SKM-1 treated with dmso at 0.1 percent for 144 hours (cell line): ENCODE measurements around the gene GRID1.

Experiments
- DNase-seq: peaks from one replicate; lab custom pipeline; 2025; ENCODE audit not compliant: unreplicated experiment; lab: John Stamatoyannopoulos, UW

The GRID1 gene

GRCh38 chr10:85615556-85615955 is 751.0 kb downstream of the GRID1 start:
- no peak for DNase-seq

- no peak for DNase-seq
Observed at GRCh38 chr10:85614981-85615380, 751.6 kb downstream of the GRID1 start.

DNA sequence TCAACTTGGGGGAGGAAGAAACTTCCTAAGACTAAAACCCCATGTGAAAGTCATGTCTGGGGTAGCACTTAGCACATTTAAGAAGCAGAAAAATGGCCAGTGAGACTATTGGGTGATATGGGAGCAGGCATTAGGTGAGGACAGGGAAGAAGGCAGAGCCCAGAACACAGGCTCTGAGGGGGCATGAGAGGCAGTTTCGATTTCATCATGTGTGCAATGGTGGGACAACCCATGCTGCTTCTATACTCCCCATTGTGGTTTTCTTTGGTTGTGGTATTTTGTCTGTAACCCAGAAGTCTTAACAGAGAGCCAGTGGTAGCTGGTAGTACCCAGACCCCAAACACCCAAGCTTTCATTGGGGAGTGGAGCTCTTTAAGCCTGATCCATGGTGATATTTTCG is 752.0 kb downstream of the GRID1 start:
- DNase-seq, result no peak

DNA sequence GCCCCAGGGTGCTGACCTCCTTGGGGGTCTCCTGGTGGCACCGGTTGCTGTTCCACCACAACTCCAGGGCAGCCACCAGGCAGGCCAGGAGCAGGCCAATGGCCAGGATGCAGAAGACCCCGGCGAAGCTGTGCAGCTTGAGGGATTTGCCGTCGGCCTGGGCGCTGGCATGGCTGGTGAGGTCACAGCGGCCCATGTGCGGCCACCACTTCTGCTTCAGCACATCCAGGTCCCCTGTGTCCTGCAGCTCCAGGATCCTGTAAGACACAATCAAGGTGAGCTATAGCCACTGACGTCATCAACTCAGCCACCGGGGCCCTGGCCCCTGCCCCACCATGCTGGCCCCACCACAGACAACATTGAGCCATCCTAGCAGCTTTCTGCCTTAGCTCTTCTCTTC is 753.2 kb downstream of the GRID1 start:
- no peak for DNase-seq

DNA sequence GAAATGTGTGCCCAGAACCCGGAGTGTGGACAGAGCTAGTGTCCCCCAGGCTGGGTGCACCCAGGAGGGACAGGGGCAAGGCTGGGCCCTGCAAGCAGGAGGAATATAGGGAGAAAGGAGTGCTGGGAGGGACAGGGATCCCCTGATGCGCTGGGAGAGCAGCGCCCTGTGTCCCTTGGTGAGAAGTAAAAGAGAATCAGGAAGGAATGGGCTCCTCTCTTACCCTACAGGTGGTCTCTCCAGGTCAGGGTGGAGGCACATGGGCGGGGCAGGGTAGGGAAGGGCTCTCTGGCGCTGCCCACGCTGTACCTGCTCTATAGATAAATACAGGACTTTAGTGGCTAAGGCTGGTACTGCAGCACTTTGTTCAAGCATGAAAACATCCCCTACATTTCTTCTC is 753.8 kb downstream of the GRID1 start:
- no peak for DNase-seq

DNA sequence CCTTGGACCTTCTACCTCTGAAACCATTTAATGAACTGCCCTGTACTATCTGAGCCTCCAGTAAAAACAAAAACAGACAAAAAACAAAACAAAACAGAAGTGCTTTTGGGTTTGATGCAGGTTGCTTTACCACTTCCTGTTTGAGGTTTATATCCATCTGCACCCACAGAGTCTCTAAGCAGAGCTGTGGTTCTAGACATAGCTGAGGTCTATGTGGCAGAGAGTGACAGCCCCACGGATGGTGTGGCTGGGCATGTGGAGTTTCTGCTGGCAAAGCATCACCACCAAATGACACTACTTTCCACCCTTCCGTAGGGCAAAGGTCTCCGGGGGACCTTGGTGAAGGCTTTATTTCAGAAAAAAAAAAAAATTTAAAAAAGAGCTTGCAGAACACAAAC is 754.2 kb downstream of the GRID1 start:
- DNase-seq, result no peak

GRCh38 chr10:85611746-85612377 is 754.7 kb downstream of the GRID1 start:
- no peak for DNase-seq

GRCh38 chr10:85611093-85611740 is 755.4 kb downstream of the GRID1 start:
- no peak for DNase-seq

DNA sequence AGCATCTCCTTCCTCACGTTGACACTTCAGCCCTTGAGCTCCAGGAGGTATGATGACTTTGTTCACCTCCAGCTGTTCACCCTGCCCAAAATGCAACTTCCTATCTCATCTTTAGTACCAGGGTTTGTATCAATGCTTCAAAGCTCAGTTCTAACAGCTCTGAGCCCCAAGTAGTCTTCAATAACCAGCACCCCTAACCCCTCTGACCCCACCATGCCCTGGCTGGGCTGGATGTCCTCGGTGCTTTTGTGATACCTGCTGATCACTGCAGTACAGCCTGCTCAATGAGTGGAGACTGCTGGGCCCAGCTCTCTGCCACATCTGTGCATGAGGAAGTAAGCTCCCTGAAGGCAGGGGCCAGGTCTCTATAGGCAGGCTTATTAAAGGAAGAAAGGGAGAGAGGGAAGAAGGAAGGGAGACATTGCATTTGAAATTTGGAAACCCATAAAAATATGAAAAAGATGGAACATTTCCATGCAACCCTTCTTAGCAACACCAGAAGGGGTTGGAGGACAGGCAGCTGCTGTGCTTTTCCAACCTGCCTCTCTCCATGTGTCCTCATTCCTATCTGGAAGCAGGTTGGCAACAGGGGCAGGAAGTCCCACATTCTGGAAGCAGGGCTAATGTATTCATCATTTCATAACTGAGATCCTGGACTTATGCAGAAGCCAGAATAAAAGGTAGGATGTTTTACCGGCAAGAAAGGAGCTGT is 756.1 kb downstream of the GRID1 start:
- DNase-seq, result no peak

DNA sequence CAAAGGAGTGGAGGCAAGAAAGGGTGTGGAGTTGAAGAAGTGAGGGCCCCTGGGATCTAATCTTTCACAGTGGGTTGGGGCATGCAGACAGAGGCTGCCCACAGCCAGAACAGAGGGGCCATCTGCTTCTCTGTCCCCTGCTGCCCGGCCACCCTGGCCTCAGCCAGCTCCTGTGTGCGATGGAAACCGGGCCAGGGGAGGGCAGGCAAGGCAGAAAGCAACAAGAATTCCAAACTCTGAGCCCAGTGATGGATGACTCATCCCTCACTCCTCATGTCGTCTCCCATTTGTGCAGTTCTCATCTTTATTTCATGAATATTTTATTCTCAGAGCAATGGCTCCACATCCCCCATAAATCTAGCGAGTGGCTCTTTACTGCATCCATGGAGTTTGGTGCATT is 757.1 kb downstream of the GRID1 start:
- DNase-seq, result no peak

GRCh38 chr10:85608706-85609105 is 757.9 kb downstream of the GRID1 start:
- no peak for DNase-seq

DNA sequence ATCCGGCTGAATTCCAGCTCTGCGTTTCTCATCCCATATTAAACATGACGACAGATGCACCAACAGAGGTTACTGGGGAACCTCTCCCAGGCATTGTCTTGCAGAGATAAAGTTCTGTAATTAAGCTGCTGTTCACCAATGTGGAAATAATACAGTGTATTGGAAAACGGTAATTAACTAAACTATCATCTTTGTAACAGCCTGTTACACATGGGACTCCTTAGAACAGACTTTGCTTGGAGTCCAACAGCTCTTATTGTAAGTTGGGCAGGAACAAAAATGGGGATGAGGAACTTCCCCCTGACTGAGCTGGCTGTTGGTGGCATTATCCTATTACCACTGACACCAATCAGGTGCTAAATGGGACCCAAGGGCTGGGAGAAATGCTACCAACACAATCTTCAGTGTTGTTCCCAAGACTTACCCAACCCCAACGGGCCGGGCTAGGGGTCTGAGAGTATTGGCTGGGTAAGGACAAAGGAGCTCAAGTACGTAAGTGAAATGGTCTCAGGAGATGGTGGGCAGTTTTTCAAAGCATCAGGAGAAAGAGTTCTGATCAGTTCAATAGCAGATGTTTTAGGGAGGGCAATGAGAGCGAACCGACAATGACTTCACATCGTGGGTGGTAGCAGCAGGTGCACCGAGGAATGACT is 759.4 kb downstream of the GRID1 start:
- no peak for DNase-seq

DNA sequence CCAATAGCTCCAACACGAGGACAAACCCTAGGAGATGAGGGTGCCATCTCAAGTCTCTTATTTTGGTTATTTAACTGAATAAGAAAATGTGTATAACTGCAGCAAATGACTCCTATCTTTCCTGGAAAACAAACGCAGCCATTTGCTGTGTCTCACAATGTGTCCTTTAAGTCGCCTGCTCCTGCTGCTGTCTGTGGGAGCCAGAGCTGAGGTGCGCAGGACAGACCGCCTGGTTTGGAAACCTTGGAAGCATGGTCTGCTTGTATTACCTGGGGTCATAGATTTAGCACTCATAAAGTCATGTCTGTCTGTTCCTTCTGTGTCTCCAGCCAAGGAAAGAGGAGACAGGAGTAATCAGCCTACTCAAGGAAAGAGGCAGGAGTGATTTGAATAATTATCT is 760.2 kb downstream of the GRID1 start:
- no peak for DNase-seq

- no peak for DNase-seq
Observed at GRCh38 chr10:85604884-85605283, 761.7 kb downstream of the GRID1 start.

DNA sequence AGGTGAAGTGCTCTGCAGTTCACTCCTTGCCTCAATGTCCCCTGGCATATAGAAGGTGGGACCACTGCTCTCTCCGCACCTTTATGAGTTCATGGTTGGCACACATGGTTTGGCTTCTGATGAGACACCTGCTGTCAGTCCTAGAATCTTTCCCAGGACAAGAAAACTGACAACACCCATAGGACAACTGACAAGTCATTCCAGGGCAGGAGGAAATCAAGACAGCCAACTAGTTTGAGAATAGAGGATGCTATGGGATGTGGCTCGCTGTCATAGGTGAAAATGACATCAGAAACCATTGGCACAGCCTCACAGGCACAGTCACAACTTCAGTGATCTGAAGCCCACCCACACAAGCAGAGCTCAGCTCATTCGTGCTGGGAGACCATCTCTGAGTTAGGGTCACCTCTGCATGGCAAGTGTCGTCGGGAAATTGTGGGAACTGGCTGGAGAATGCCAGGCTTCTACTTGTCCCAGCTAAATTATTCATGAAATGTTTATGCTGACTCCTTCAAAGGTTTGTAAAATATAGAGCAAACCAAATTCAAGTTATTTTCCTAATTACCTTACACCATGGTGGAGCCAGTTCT is 762.4 kb downstream of the GRID1 start:
- no peak for DNase-seq

DNA sequence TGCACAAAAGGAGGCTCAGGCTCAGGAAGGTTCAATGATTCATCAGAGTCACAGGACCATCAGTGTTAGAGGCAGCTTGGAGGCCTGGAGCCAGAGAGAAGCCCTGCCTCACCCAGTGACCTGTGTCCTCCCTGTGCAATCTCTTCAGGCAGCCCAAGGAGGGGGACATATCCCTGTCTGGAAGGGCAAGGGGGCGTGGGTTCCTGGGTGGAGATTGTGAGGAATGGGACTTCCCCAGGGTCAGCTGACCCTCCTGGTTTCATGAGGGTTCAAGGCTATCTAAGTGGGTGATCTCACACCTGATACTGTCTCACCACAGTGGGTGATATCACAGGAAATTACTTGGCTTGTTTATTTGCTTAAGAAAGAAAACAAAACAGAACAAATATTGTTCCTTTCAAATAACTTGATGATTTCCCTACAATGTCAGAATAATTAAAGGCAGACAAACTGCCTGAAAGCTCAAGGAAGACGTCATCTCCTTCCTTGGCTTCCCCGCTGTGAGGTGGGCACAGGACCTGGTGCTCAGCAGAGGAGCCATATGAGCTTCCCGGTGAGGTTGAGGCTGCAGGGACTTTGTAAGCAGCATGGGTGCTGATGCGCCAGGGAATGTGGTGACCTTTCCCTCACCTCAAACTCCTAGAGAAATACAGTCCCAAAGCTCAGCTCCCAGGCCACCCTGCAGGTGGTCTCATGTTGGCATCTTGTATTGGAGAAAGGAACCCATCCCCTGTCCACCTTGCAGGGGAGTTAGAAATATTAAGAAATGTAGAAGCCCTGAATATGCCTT is 763.2 kb downstream of the GRID1 start:
- no peak for DNase-seq

DNA sequence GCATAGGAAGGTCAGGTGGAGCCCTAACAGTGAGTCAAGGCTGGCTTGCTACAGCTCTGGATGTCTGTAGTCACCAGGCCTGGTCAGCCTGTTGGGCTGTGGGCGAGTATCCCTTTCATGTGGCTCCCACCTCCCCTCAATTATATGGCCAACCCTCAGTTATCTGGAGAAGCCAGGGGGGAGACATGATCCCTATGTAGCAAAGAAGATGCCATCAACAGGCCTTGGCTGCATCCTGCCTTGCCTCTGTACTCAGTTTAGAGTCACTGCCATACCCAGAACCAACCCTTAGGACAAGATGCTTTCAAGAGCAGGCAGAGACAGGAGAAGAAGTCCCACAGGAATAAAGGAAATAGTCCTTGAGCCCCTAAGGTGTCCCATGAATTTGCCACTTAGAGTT is 763.9 kb downstream of the GRID1 start:
- DNase-seq, result no peak

GRCh38 chr10:85602306-85602705 is 764.3 kb downstream of the GRID1 start:
- DNase-seq, result no peak

DNA sequence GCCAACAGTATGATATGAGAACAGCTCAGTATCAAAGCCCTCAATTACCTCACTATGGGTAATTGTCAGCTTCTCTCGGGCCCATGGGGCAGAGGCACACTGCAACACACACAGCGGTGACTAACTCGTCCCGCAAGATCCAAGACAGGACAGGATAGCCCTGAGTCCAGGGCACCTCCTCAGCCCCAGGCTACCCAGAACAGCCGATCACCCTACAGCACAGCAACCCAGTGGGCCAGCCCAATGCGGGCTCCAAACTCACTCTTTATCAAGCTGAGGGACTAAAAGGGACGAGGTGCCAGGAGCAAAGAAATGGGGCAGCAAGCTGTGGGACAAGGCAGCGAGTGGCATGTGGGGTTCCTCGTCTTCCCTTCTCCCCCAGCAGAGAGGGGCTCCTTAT is 765.1 kb downstream of the GRID1 start:
- no peak for DNase-seq

- DNase-seq, result no peak
Observed at GRCh38 chr10:85600744-85601081, 765.9 kb downstream of the GRID1 start.
